MM.1S (cell line): Measurements from ENCODE around the gene ALKBH3.

Source experiments
- CTCF ChIP-seq: fragments of 300-600 bp; sonication (generic); IDR thresholded peaks from 2 replicates; pipeline ENCODE4 v1.5.1; 2016; ENCODE audit warnings: antibody characterized with exemption, low read length, mixed read lengths
- EZH2 ChIP-seq: fragments of 300-600 bp; sonication (generic); optimal IDR thresholded peaks from 2 replicates; pipeline ENCODE3; 2017; ENCODE audit warnings: low read depth, mild to moderate bottlenecking, antibody characterized with exemption, low read length, mixed read lengths

GRCh38 chr11:43832536-43832935 is 48.1 kb upstream of the ALKBH3 start:
- TF ChIP-seq EZH2 (no peak), CTCF (no peak)
